GM19455 (cell line): ENCODE measurements around the gene SNAP29.
"Not testable (repeated sequence)": the region's sequence is repeated elsewhere in the genome, so short reads cannot be mapped to it uniquely, and the experiment has no call there.

Experiments used
- ATAC-seq: cut with Tn5 transposase; IDR thresholded peaks from one replicate; pipeline ENCODE4 v1.9.1; 2021; ENCODE audit not compliant: unreplicated experiment

SNAP29 gene

DNA sequence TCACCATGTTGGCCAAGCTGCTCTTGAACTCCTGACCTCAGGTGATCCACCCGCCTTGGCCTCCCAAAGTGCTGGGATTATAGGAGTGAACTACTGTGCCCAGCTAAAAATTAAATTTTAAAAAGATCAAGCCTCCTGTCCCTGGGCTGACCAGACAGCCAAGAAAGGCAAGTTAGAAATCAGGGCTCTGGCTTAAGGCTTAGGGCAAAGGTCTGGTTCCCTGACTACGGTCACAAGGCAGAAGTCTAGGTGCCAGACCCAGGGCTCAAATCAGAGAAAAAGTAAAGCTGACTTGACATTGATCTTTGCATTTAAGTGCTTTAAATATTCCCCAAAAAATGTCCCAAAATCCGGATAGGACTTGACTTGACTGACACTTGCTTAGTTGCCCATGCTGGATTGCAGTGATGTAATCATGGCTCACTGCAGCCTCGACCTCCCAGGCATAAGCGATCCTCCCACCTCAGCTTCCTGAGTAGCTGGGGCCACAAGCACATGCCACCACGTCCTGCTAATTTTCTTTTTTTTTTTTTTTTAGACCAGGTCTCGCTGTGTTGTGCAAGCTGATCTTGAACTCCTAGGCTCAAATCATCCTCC lies 41.1 kb downstream of the SNAP29 start:
- ATAC-seq, result no peak

GRCh38 chr22:20901093-20902033 lies 42.6 kb downstream of the SNAP29 start:
- not testable (repeated sequence) for ATAC-seq

- ATAC-seq, result no peak
Observed at GRCh38 chr22:20903093-20903492, 44.3 kb downstream of the SNAP29 start.

DNA sequence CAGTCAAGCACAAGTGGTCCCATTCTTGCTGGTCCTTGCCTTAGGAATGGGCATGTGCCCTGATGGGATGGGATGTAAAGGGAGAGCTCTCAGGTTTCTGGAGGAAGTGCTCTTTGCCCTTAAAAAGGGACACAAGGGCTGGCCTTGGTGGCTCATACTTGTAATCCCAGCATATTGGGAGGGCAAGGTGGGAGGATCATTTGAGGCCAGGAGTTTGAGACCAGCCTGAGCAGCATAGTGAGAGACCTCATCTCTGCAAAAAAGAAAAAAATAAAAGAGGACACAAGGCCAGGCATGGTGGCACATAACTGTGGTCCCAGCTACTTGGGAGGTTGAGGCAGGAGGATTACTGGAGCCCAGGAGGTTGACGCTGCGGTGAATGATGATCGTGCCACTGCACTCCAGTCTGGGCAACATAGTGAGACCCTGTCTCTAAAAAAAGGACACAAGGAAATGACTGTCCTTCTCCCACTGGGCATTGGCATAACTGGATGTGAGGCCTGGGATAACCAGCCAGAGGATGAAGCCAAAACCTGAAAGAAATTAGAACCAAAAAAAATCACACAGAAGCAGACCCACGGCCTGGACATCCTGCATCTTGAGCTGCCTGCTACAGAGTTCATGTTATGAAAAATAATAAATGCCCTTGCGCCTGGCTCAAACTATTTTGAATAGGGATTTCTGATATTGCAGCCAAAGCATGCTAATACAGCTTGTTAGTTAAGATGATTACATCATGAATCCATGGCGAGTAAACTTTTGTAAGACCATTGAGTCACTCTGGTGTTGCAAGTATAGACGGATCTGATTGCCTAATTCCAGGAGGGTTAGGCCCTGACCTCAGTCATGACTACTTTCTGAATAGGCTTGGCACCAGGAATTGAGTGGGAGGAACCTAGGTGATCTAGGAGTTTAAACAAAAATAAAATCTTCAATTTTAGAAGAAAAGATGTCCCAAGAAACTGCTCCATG lies 45.5 kb downstream of the SNAP29 start:
- no peak for ATAC-seq

GRCh38 chr22:20904980-20905355 lies 46.2 kb downstream of the SNAP29 start:
- no peak for ATAC-seq

GRCh38 chr22:20905415-20906386 lies 46.9 kb downstream of the SNAP29 start:
- no peak for ATAC-seq

DNA sequence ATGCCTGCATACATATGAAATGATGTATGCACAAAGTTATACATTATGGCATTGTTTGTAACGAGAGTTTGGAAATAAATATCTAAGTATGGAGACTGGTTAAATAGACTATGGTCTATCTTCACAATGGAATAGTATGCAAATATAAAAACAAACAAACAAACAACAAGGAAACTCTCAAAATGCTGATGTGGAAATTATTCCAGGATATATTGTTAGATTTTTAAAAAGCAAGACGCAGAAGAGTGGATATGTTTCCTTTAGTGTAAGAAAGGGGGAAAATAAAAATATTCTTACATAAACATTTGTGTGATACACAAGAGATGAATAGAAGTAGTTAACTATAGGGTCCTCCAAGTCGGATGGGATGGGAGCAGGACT lies 47.6 kb downstream of the SNAP29 start:
- no peak for ATAC-seq

DNA sequence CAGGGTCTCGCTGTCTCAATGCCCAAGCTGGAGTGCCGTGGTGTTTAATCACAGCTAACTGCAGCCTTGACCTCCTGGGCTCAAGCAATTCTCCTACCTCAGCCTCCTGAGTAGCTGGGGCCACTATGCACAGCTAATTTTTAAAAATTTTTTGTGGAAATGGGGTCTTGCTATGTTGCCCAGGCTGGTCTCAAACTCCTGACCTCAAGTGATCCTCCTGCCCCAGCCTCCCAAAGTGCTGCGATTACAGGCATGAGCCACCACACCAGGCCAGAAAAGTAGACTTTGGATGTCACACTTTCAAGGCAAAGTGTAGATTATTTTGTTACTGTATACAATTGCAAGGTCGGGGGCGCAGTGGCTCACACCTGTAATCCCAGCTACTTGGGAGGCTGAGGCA lies 49.9 kb downstream of the SNAP29 start:
- not testable (repeated sequence) for ATAC-seq

GRCh38 chr22:20909543-20910303 lies 50.9 kb downstream of the SNAP29 start:
- ATAC-seq, result no peak

DNA sequence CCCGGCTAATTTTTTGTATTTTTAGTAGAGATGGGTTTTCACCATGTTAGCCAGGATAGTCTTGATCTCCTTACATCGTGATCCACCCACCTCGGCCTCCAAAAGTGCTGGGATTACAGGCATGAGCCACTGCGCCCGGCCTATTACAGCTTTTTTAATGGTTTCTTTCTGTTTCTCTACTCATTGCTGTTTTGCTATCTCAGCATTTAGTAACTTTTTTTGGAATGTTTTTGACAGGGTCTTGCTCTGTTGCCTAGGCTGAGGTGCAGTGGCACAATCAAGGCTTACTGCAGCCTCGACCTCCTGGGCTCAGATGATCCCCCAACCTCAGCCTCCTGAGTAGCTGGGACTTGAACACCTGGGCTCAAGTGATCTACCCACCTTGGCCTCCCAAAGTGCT lies 53.7 kb downstream of the SNAP29 start:
- no peak for ATAC-seq

DNA sequence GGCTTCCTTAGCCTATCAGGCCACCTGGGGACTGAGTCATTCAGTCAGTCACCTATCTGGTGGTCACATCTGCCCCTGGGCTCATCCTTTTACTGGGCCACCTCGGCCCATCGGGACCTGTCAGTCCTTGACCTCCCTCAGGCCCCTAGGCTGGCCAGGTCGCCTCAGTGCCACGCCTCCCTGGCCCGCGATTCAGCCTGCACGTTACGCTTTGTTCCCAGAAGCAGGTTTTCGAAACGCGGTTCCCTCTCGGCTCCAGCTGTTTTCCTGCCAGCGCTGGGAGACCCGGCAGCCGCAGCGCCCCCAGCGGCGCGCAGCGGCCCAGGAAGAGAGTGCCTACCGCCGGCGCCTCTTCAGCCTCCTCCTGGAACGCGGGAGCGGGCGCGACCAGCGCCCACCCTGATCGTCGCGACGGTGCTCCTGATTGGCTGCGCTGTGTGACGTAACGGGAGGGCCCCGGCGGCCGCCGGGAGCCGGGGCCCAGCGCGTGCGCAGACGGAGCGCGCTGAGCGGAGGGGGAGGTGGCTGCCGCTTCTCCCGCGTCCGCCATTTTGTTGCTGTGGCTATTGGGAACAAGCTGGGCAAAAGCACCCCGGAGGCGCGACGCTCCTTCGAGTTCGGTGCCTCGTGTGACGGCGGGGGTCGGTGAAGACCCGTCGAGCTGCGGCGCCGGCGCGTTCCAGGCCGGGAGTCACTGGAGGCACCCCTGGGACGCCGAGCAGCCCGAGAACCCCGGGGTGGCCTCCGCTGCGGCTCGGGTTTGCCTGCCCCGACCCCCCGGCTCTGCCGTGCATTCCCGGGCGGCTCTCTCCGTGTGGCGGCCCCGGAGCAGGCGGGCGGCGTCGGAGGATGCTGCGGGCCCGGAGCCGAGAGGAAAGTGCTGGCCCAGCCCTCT lies 58.4 kb downstream of the SNAP29 start, which contains the start of gene CRKL:
CRKL (plus strand) TSS at position 492 of the 895 bp plus-strand sequence. CDS start 528 bp downstream, outside the sequence.
- ATAC-seq, result peak; percentile 92

- no peak for ATAC-seq
Observed at GRCh38 chr22:20918663-20919218, 59.9 kb downstream of the SNAP29 start.

DNA sequence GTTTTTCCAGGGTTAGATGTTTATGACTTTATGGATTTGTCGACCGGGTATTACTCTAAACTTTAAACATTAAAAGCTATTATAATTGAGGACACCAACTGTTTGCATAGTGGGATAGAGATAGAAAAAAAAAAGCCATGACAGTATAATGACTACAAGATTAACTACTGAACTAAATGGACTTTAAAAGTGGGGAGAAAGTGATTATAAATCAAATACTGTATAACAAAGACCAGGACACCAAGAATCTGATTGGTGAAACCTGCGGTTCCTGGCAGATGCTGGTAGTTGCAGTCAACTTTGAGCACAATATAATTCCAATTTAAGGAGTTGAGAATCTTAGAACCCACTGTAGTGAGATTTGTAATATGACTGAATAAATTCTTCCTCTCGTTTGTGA lies 60.9 kb downstream of the SNAP29 start:
- no peak for ATAC-seq

- no peak for ATAC-seq
Observed at GRCh38 chr22:20920881-20921203, 62.0 kb downstream of the SNAP29 start.

DNA sequence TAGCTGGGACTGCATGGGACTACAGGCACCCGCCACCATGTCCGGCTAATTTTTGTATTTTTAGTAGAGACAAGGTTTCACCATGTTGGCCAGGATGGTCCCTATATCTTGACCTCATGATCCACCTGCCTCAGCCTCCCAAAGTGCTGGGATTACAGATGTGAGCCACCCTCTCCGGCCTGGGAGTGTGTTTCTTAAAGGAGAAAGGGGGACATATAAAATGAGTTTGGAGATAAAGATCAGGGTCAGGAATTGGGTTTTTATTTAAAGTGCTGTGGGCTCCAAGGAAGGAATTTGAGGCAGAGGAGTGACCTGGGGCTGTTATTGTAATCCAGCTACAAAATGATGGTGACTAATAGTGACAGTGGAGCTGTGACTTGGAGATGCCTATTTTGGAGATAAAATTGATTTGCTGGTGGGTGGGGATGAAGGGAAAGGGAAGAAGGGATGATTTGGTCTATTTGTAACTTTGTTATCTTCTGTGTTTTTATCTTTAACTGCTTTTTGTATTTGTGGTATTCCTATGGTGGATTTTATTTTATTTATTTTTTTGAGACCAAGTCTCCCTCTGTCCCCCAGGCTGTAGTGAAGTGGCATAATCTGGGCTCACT lies 63.4 kb downstream of the SNAP29 start:
- ATAC-seq, result no peak

DNA sequence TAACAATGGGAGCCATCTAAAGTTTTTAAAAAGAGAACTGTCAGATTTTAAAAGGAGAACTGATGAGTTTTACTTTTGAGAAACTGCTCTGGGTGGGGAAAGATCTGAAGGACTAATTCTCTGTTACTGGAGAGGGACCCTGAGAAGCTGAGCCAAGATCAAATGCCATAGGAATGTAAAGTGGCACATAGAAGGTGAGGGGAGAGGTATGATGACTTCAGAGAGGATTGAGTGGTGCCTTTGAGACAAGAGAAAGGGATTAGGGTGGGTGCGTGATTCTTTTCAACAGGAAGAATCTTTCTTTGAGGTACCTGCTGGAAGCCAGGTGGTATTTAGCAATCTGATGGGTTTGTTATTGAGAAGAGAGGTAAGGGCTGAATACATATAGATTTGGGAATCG lies 67.4 kb downstream of the SNAP29 start:
- no peak for ATAC-seq

- ATAC-seq, result no peak
Observed at GRCh38 chr22:20927940-20928572, 69.2 kb downstream of the SNAP29 start.
